ENCODE data around the gene FOLR2. TPM values are rescaled to one million over a fixed set of nuclear protein-coding genes. Genes with fewer than 3 reads are reported as not detected.
"Not testable (repeated sequence)": the region's sequence is repeated elsewhere in the genome, so short reads cannot be mapped to it uniquely, and the experiment has no call there.

FOLR2 gene
- polyA plus RNA-seq (2012; ENCODE audit: insufficient read depth, insufficient read length) = not detected

DNA sequence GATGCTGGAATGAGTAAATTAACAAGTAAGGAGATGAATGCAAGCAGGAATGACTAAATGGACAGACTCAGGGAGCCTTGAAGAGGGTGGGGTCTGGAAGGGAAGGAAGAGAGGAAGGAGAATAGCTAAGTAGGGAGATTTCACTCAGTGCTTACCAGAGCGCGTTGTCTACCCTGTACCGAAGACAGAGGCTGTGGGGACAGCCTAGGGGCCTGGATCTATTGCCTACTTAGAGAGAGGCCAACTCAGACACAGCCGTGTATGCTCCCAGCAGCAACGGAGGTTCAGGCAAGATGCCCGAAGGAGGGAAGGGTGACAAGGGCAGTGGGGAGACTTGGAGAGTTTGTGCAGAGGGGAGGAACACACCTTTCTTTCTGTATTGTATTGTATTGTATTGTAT, at the start of gene FOLR2:
TSS of gene FOLR2 (plus strand) at position 157 of the 400 bp plus-strand sequence. CDS start 1,791 bp downstream, outside the sequence.
- H3K4me3 ChIP-seq (ENCODE audit: low read length) = no peak within 1 kb of the TSS
- DNase-seq (ENCODE audit: low read depth, low spot score) = no peak

DNA sequence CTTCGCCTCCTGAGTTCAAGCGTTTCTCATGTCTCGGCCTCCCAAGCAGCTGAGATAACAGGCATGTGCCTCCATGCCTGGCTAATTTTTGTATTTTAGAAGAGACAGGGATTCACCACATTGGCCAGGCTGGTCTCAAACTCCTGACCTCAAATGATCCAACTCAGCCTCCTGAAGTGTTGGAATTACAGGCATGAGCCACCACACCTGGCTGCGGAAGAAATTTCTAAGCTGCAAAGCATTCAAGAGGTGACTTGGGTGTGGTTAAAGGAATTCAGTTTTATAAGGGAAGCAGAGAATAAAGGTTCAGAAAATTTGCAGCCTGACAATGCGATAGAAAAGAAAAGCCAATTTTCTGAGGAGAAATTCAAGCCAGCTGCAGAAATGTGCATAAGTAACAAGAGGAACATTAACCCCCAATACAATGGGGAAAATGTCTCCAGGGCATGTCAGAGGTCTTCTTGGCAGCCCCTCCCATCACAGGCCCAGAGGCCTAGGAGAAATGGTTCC, 47.5 kb upstream of the FOLR2 start:
- DNase-seq (ENCODE audit: low read depth, low spot score); H3K4me3 ChIP-seq (ENCODE audit: low read length): not testable (repeated sequence)

DNA sequence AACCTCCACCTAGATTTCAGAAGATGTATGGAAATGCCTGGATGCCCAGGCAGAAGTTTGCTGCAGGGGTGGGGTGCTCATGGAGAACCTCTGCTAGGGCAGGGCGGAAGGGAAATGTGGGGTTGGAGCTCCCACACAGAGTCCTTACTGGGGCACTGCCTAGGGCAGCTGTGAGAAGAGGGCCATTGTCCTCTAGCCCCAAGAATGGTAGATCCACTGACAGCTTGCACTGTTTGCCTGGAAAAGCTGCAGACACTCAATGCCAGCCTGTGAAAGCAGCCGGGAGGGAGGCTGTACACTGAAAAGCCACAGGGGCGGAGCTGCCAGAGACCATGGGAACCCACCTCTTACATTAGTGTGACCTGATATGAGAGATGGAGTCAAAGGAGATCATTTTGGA, 46.8 kb upstream of the FOLR2 start:
- not testable (repeated sequence) for DNase-seq (ENCODE audit: low read depth, low spot score); H3K4me3 ChIP-seq (ENCODE audit: low read length)

DNA sequence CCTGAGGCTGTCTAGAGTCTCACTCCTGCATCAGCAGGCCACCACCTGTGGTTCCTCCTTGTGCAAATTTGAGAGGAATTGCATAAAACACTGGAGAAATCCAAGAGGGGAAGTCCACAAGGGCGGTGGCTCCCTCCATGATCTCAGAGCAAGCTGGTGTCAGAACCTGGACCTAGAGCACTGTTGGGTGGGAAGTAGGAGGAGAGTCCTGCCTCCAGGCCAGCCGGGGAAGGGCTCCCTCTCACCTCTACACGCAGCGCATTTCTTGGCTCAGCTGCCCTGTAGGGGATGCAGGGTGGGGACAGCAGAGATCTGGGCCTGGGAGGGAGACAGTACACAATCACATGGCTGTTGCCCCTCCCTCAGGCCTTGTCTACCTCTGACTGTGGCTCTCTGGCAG, 44.6 kb upstream of the FOLR2 start:
- H3K4me3 ChIP-seq (ENCODE audit: low read length); DNase-seq (ENCODE audit: low read depth, low spot score): not testable (repeated sequence)

DNA sequence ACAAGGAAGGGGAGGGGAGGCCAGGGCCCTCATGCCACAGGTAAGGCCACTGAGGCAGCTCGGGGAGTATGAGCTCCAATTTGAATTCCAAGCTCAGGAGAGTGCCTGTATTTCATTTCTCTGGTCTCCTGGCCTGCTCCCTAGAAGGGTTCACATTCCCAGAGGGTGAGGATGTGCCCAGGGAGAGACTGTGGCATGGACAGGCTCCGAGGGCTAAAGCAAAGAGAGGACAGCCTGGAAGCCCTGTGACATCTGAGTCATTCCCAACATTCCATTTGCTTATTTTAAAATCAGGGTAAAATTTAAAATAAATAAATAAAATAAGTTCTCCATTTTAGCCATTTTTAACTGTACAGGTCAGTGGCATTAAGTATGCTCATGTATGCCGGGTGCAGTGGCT, 43.3 kb upstream of the FOLR2 start:
- H3K4me3 ChIP-seq (ENCODE audit: low read length) = no peak overlapping the region

DNA sequence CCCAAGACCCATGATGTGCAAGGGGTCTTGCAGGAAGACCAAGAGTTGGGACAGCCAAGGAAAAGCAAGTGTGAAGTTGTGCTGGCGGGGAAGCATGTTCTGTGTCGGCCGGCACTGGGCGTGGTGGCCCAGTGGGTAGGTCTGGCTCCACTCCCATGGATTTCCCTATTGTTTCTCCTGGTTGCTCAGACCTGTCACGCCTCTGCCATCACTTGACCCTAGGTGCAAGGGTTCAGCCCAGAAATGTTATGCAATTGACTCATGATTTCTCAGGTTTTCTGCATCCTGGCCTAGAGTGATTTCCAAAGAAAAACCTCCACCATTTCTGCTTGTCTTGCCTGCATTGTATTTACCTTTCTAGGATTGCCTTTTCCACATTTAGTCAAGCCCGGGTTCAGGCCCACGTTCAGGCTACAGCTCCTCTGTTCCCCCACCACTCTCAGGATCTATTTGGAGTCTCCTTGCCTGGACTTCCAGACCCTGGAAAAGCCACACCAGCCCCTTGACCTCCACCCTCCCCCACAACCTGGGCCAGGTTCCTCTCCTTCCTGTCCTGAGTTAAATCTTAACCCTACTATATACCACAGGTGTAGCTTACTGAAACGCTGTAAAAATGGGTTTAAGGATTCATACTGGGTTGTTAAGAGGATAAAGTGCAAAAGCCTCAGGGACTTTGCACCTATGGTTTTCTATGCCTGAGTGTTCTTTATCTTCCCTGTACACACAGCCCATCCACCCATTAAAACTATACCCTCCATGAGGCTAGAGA, 42.1 kb upstream of the FOLR2 start:
- DNase-seq (ENCODE audit: low read depth, low spot score) = no peak
- no peak overlapping the region for H3K4me3 ChIP-seq (ENCODE audit: low read length)

More for the DNA sequence above, 43.3 kb upstream of the FOLR2 start:
- DNase-seq (ENCODE audit: low read depth, low spot score) = no peak

DNA sequence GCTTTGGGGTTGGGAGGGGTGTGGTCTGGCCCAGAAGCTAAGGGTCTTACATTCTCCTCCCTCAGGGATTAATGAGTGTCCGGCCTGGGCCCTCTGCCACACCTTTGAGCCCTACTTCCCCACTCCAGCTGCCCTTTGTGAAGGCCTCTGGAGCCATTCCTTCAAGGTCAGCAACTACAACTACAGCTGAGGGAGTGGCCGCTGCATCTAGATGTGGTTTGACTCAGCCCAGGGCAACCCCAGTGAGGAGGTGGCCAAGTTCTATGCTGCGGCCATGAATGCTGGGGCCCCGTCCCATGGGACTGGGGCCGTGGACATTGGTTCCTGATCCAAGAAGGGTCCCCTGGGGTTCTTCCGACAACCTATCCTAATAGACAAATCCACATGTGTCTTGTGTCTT, 38.9 kb upstream of the FOLR2 start:
- DNase-seq (ENCODE audit: low read depth, low spot score) = no peak
- no peak overlapping the region for H3K4me3 ChIP-seq (ENCODE audit: low read length)

DNA sequence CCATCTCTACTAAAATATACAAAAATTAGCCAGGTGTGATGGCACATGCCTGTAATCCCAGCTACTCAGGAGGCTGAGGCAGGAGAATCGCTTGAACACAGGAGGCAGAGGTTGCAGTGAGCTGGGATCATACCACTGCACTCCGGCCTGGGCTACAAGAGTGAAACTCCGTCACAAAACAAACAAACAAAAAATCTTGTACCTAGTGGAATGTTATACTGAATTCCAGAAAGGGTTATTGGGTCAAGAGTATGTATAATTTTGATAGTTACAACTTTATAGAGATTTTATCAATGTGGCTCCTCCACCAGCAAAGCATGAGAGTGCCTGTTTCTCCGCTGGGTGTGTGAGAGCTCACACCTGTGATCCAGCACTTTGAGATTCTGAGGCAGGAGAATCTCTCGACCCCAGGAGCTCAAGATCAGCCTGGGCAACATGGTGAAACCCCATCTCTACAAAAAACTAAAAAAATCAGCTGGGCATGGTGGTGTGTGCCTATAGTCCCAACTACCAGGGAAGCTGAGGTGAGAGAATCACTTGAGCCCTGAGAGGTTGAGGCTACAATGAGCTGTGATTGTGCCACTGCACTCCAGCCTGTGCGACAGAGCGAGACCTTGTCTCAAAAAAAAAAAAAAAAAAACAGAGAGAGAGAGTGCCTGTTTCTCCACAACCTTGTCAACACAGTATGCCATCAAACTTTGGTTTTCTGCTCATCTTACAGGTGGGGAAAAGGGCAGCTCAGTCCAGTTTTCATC, 37.4 kb upstream of the FOLR2 start:
- no peak overlapping the region for H3K4me3 ChIP-seq (ENCODE audit: low read length)

DNA sequence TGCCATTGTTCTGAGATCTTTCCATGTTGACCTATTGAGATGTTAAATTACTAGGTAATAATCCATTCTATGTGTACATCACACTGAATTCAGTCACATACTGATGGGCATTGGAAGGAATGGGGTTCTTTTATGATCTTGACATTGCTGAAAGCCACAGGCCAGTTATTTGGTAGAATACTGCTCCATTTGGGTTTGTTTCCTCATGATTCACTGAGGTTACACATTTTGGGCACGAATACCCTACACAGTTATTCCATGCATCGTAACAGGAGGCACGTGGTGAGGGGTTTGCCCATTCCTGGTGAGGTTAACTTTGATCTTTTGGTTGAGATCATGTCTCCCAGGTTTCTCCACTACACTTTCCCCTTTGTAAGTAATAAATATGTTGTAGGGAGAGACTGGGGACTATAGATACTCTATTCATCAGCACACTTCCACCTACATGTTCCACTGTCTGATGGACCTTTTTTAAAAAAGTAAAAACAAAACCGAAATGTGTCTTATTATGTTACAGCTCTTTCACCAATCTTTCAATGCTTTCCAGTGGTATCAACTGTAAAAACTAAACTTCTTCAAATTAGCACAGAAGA, 36.7 kb upstream of the FOLR2 start:
- H3K4me3 ChIP-seq (ENCODE audit: low read length) = no peak overlapping the region
- DNase-seq (ENCODE audit: low read depth, low spot score) = no peak

More for the DNA sequence above, 37.4 kb upstream of the FOLR2 start:
- DNase-seq (ENCODE audit: low read depth, low spot score) = no peak

DNA sequence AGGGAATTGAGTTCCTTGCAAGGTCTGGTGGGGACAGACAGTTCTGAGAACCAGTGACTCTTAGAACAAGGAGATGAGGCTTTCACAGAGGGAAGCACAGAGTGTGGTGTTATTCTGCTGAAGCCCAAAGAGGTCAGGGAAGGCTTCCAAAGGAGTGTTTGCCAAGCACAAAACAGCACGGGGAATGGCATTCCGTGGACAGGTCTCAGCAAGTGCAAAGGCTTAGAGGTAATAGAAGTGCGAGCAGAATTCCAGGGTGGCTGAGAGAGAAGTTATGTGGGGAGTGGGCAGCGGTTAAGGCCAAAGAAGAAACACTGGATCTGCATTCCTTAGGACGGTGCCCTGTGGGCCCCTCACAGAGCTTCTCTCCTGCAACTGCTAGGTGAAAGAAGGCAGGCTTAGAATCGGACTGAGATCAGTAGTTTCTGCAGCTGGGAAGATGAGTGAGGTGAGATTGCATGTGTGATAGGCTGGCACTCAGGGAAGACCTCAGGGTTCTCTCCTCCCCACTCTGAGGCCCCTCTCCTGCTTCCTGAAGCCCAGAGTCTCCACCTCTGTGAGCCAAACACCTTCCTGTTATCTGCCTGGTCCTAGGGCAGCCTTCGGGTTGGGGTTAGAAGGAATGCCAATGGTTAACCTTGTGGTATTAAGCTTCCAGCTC, 35.6 kb upstream of the FOLR2 start:
- not testable (repeated sequence) for DNase-seq (ENCODE audit: low read depth, low spot score); H3K4me3 ChIP-seq (ENCODE audit: low read length)

DNA sequence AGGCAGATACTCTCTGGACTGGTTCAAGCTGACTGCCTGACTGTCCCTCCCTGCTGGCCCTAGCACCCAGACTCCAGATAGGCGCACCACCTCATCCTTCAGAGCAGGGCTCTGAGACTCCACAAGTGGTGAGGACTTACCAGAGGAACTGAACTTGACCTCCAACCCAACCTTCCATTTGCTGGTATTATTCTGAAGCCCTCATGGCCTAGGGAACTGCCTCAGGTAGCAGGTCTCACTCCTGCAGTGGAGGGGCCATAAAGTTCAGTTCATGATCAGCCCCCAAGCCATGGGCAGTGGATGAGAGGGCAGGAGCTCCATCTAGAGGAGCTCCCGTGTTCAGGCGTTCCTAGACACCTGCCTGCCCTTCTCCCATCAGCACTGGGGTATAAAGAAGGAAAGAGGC, 35.0 kb upstream of the FOLR2 start:
- not testable (repeated sequence) for DNase-seq (ENCODE audit: low read depth, low spot score); H3K4me3 ChIP-seq (ENCODE audit: low read length)

DNA sequence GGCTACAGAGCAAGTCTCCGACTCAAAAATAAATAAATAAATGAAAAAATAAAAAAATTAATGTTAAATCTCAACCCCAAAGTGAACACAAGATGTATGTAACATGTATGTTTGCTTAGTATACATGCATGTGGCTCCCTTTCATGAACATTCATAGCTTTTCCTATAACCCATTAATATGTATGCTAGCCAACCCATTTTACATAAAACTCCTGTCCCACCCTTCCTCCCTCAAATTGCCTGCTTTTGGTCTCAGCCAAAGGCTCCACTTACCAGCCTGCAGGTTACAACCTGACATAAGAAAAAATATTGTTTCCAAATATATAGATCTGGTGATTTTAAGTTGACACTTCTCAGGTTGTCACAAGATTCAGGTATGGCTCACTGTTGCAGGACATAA, 28.3 kb upstream of the FOLR2 start:
- no peak for DNase-seq (ENCODE audit: low read depth, low spot score)
- H3K4me3 ChIP-seq (ENCODE audit: low read length) = no peak overlapping the region

DNA sequence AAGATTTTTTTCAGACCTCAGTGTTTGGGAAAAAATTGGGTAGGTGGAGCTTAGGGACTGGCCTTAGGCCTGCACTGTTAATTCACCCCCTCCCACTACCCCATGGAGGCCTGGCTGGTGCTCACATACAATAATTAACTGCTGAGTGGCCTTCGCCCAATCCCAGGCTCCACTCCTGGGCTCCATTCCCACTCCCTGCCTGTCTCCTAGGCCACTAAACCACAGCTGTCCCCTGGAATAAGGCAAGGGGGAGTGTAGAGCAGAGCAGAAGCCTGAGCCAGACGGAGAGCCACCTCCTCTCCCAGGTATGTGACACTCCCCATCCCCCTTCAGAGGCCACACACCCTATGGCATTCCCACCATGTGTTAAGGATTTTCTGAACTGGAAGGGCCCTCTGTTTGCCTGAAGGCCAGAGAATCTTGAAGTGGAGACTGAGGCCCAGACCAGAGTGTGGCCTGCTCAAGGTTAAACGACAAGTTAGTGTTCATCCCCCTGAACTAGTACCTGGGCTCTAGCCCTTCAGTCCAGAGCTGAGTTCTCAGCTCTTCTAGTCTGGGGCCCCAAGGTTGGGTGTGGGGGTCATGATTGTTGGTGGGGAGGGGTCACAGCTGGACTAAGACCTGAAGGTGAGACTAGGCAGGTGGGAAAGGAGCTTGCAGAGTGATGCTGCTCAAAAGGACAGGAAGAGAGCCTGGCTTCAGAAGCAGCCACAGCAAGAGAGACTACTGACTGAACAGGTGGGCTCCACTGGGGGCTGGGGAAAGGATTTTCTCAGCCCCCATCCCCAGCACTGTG, 26.9 kb upstream of the FOLR2 start:
- no peak overlapping the region for H3K4me3 ChIP-seq (ENCODE audit: low read length)
- no peak for DNase-seq (ENCODE audit: low read depth, low spot score)

DNA sequence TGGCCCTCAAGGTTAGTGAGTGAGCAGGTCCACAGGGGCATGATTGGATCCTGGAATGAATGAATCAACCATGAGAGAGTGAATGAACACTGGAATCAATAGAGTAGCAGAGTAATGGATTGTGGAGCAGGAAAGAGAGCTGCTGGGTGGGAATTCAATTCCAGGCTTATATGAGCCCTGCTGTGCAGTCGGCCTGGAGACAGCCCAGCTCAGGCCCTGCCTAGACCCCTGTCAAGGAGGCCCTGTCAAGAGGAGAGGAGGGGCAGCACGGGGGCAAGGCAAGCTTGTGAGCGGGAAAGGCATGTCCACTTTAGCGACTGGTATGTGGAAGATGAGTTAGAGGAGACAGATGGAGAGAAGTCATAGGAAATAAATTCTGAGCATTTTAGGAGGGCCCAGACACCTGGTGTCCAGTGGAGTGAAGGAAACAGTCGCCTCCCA, 25.9 kb upstream of the FOLR2 start:
- H3K4me3 ChIP-seq (ENCODE audit: low read length) = no peak overlapping the region
- no peak for DNase-seq (ENCODE audit: low read depth, low spot score)

DNA sequence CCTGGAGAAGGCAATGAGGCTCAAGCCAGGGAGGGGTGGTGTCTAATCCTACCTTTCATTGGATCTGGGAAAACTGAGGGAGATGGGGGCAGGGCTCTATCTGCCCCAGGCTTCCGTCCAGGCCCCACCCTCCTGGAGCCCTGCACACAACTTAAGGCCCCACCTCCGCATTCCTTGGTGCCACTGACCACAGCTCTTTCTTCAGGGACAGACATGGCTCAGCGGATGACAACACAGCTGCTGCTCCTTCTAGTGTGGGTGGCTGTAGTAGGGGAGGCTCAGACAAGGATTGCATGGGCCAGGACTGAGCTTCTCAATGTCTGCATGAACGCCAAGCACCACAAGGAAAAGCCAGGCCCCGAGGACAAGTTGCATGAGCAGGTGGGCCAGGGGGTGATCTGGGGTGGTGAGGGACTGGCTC, 24.6 kb upstream of the FOLR2 start, which contains the start of gene FOLR1:
TSS of gene FOLR1 (plus strand) at position 180 of the 421 bp plus-strand sequence. CDS start at position 214, 34 bp downstream.
- no peak within 1 kb of the TSS for H3K4me3 ChIP-seq (ENCODE audit: low read length)
- no peak for DNase-seq (ENCODE audit: low read depth, low spot score)

DNA sequence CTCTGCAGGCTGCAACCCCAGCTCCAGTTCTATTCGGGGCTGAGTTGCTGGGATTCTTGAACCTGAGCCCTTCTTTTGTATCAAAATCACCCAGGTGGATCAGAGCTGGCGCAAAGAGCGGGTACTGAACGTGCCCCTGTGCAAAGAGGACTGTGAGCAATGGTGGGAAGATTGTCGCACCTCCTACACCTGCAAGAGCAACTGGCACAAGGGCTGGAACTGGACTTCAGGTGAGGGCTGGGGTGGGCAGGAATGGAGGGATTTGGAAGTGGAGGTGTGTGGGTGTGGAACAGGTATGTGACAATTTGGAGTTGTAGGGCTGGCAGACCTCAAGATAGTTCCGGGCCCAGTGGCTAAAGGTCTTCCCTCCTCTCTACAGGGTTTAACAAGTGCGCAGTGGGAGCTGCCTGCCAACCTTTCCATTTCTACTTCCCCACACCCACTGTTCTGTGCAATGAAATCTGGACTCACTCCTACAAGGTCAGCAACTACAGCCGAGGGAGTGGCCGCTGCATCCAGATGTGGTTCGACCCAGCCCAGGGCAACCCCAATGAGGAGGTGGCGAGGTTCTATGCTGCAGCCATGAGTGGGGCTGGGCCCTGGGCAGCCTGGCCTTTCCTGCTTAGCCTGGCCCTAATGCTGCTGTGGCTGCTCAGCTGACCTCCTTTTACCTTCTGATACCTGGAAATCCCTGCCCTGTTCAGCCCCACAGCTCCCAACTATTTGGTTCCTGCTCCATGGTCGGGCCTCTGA, 20.9 kb upstream of the FOLR2 start:
- H3K4me3 ChIP-seq (ENCODE audit: low read length) = no peak overlapping the region
- DNase-seq (ENCODE audit: low read depth, low spot score) = no peak

DNA sequence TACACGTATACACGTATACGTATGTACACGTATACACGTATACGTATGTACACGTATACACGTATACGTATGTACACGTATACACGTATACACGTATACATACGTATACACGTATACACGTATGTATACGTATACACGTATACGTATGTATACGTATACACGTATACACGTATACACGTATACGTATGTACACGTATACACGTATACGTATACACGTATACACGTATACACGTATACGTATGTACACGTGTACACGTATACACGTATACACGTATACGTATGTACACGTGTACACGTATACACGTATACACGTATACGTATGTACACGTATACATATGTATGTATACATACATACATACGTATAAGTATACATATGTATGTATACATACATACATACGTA, 15.1 kb upstream of the FOLR2 start:
- not testable (repeated sequence) for H3K4me3 ChIP-seq (ENCODE audit: low read length); DNase-seq (ENCODE audit: low read depth, low spot score)

DNA sequence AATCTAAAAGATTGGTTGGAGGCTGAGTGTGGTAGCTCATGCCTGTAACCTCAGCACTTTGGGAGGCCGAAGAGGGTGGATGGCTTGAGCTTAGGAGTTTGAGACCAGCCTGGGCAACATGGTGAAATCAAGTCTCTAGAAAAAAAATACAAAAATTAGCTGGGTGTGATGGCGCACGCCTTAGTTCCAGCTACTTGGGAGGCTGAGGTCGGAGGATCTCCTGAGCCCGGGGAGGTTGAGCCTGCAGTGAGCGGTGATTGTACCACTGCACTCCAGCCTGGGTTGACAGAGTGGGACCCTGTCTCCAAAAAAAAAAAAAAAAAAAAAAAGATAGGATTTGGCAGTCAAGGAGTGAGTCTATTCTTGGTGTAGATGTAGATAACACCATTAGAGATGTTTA, 14.0 kb upstream of the FOLR2 start:
- H3K4me3 ChIP-seq (ENCODE audit: low read length) = no peak overlapping the region
- no peak for DNase-seq (ENCODE audit: low read depth, low spot score)

All from Jurkat, Clone E6-1 (cell line).